Suprapubic skin (tissue), 4 donors: ENCODE data around the gene CD86. TPM values are rescaled to one million over a fixed set of nuclear protein-coding genes. Genes with fewer than 3 reads are reported as not detected.

Experiments
- DNase-seq, 2 donors: peaks; one replicate each; pipeline ENCODE4 v3.0.0-alpha.2; 2019; ENCODE audit warnings: low spot score in 2 of 2
- H3K27ac ChIP-seq: fragments of 200-600 bp; sonication (generic); one replicate; pipeline ENCODE4 v1.5.1; 2019
- H3K27me3 ChIP-seq: fragments of 200-600 bp; sonication (generic); one replicate; pipeline ENCODE4 v1.5.1; 2019
- H3K36me3 ChIP-seq: fragments of 200-600 bp; sonication (generic); one replicate; pipeline ENCODE4 v1.5.1; 2019
- H3K4me1 ChIP-seq: fragments of 200-600 bp; sonication (generic); one replicate; pipeline ENCODE4 v1.5.1; 2019
- H3K4me3 ChIP-seq: fragments of 200-600 bp; sonication (generic); one replicate; pipeline ENCODE4 v1.5.1; 2019; ENCODE audit warnings: mild to moderate bottlenecking
- H3K9me3 ChIP-seq: fragments of 200-600 bp; sonication (generic); one replicate; pipeline ENCODE4 v1.5.1; 2019
- CTCF ChIP-seq, 2 donors: fragments of 200-600 bp in 1 of 2; fragments of 450-650 bp in 1 of 2; sonication (generic) in 1 of 2; IDR thresholded peaks; one replicate each; pipeline ENCODE4 v1.5.1; 2016 to 2019; ENCODE audit warnings: antibody characterized with exemption in 2 of 2, mild to moderate bottlenecking in 1 of 2, moderate library complexity in 1 of 2
- EP300 ChIP-seq: sonication (generic); formaldehyde crosslinking; IDR thresholded peaks from one replicate; pipeline ENCODE4 v1.6.1; 2017; ENCODE audit warnings: antibody characterized with exemption
- POLR2A ChIP-seq, 2 donors: fragments of 450-650 bp; IDR thresholded peaks; one replicate each; pipeline ENCODE4 v1.6.1; 2017; ENCODE audit warnings: antibody characterized with exemption in 2 of 2, mild to moderate bottlenecking in 2 of 2, moderate library complexity in 2 of 2
- POLR2AphosphoS5 ChIP-seq, 3 donors: sonication (generic); formaldehyde crosslinking; IDR thresholded peaks; one replicate each; pipeline ENCODE4 v1.6.1; 2017; ENCODE audit warnings: antibody characterized with exemption in 3 of 3
- WGBS: methylation state at CpG from one replicate; pipeline ENCODE4 v1.1.5; 2018; 5-methylcytosine and 5-hydroxymethylcytosine counted together
- total RNA-seq, 4 donors: library from RNA; depleted of rRNA; stranded (reverse); fragments of >200 nt; gene quantifications; one replicate each; pipeline ENCODE4 v1.1.0, GENCODE V29; 2016

CD86 gene
- 10 to 100 TPM in 1 of 4 donors, 1 to 10 TPM in 3; 2.2 to 12.2 (median 3.3) TPM for total RNA-seq

- DNase-seq, result no peak
- no peaks in the 10 kb centered on the region for H3K27me3 ChIP-seq
- H3K27ac ChIP-seq, result no peak within 1 kb of the TSS
- TF ChIP-seq POLR2AphosphoS5 (IDR thresholded peaks at IDR 0.05) (no peak), POLR2A (IDR thresholded peaks at IDR 0.05) (peak in 1 of 2 donors; percentile 23), EP300 (no peak), CTCF (IDR thresholded peaks at IDR 0.05) (no peak)
- H3K36me3 ChIP-seq, result no peaks in the 10 kb centered on the region
- 33% methylated on average over 3 of the region's 3 CpGs for WGBS
- H3K4me3 ChIP-seq, result peak within 1 kb of the TSS; percentile 28
- no peaks in the 10 kb centered on the region for H3K4me1 ChIP-seq
- H3K9me3 ChIP-seq, result no peaks in the 10 kb centered on the region
These were observed at the start of gene CD86 for GRCh38 chr3:122055215-122055614. Gene CD86 (plus strand): TSS chr3:122055362. CDS start chr3:122055490, 128 bp downstream.

- H3K27ac ChIP-seq, result no peak overlapping the region
- no peaks in the 10 kb centered on the region for H3K36me3 ChIP-seq
- TF ChIP-seq EP300 (no peak), CTCF (IDR thresholded peaks at IDR 0.05) (no peak)
- H3K9me3 ChIP-seq, result no peaks in the 10 kb centered on the region
- no peak for DNase-seq
- H3K4me1 ChIP-seq, result no peaks in the 10 kb centered on the region
- H3K4me3 ChIP-seq, result no peak overlapping the region
- no peaks in the 10 kb centered on the region for H3K27me3 ChIP-seq
- WGBS, result 74% methylated on average over 2 of the region's 2 CpGs
These were observed 48.9 kb upstream of the CD86 start for GRCh38 chr3:122006267-122006666.

- DNase-seq, result no peak
- Histone ChIP-seq H3K4me1 (no peaks in the 10 kb centered on the region), H3K27me3 (no peaks in the 10 kb centered on the region), H3K36me3 (no peaks in the 10 kb centered on the region), H3K4me3 (no peak overlapping the region), H3K27ac (no peak overlapping the region), H3K9me3 (no peaks in the 10 kb centered on the region)
- TF ChIP-seq EP300 (no peak), POLR2AphosphoS5 (IDR thresholded peaks at IDR 0.05) (no peak), POLR2A (IDR thresholded peaks at IDR 0.05) (no peak), CTCF (IDR thresholded peaks at IDR 0.05) (no peak)
- 91% methylated on average over 2 of the region's 2 CpGs for WGBS
These were observed 47.0 kb upstream of the CD86 start for GRCh38 chr3:122008166-122008565.

GRCh38 chr3:122010506-122010905 is 44.7 kb upstream of the CD86 start:
- Histone ChIP-seq H3K9me3 (no peaks in the 10 kb centered on the region), H3K4me3 (no peak overlapping the region), H3K27me3 (no peaks in the 10 kb centered on the region), H3K27ac (no peak overlapping the region), H3K4me1 (no peaks in the 10 kb centered on the region), H3K36me3 (no peaks in the 10 kb centered on the region)
- TF ChIP-seq EP300 (no peak), POLR2A (IDR thresholded peaks at IDR 0.05) (no peak), CTCF (IDR thresholded peaks at IDR 0.05) (no peak), POLR2AphosphoS5 (IDR thresholded peaks at IDR 0.05) (no peak)
- WGBS, result 97% methylated on average over 2 of the region's 2 CpGs
- no peak for DNase-seq

- Histone ChIP-seq H3K4me1 (no peaks in the 10 kb centered on the region), H3K9me3 (no peaks in the 10 kb centered on the region), H3K36me3 (no peaks in the 10 kb centered on the region), H3K27ac (no peak overlapping the region), H3K27me3 (no peaks in the 10 kb centered on the region), H3K4me3 (no peak overlapping the region)
- no peak for DNase-seq
- WGBS, result 49% methylated on average over 4 of the region's 4 CpGs
- TF ChIP-seq POLR2AphosphoS5 (IDR thresholded peaks at IDR 0.05), result no peak
- TF ChIP-seq CTCF (IDR thresholded peaks at IDR 0.05), result no peak
- TF ChIP-seq EP300, result no peak
- TF ChIP-seq POLR2A (IDR thresholded peaks at IDR 0.05), result no peak
These were observed 43.8 kb upstream of the CD86 start for GRCh38 chr3:122011396-122011795.
